Stimulated activated CD8-positive, alpha-beta memory T cell treated with anti-CD3 and anti-CD28 coated beads, Interleukin-12 subunit alpha, Interleukin-12 subunit beta, amount 100 ng/mL, for 24 hours (primary cell): ENCODE results near the gene EPB41L4B.

Source experiments
- DNase-seq: peaks from one replicate; pipeline ENCODE4 v3.0.0-alpha.2; 2020; ENCODE audit errors: extremely low read depth

Gene EPB41L4B

GRCh38 chr9:109270441-109270840, 50.4 kb downstream of the EPB41L4B start:
- no peak for DNase-seq

GRCh38 chr9:109269839-109270238, 51.0 kb downstream of the EPB41L4B start:
- no peak for DNase-seq

- DNase-seq = no peak
These were observed 51.8 kb downstream of the EPB41L4B start for GRCh38 chr9:109269081-109269480.

GRCh38 chr9:109267555-109267954, 53.3 kb downstream of the EPB41L4B start:
- no peak for DNase-seq

- DNase-seq = no peak
These were observed 55.8 kb downstream of the EPB41L4B start for GRCh38 chr9:109264877-109265587.

GRCh38 chr9:109263358-109263757, 57.5 kb downstream of the EPB41L4B start:
- no peak for DNase-seq

GRCh38 chr9:109258481-109259302, 62.2 kb downstream of the EPB41L4B start:
- DNase-seq = no peak

GRCh38 chr9:109256336-109256735, 64.5 kb downstream of the EPB41L4B start:
- no peak for DNase-seq

- no peak for DNase-seq
These were observed 65.5 kb downstream of the EPB41L4B start for GRCh38 chr9:109255394-109255793.

- no peak for DNase-seq
These were observed 66.5 kb downstream of the EPB41L4B start for GRCh38 chr9:109254317-109254716.

- no peak for DNase-seq
These were observed 67.1 kb downstream of the EPB41L4B start for GRCh38 chr9:109253637-109254284.

GRCh38 chr9:109253241-109253636, 67.6 kb downstream of the EPB41L4B start:
- no peak for DNase-seq

- no peak for DNase-seq
These were observed 68.6 kb downstream of the EPB41L4B start for GRCh38 chr9:109252291-109252690.

GRCh38 chr9:109251776-109252106, 69.1 kb downstream of the EPB41L4B start:
- DNase-seq = no peak

- no peak for DNase-seq
These were observed 69.6 kb downstream of the EPB41L4B start for GRCh38 chr9:109251080-109251775.

- DNase-seq = no peak
These were observed 70.1 kb downstream of the EPB41L4B start for GRCh38 chr9:109250771-109251079.

- no peak for DNase-seq
These were observed 70.5 kb downstream of the EPB41L4B start for GRCh38 chr9:109250311-109250741.

- DNase-seq = no peak
These were observed 71.2 kb downstream of the EPB41L4B start for GRCh38 chr9:109249615-109250014.

GRCh38 chr9:109248133-109248581, 72.7 kb downstream of the EPB41L4B start:
- no peak for DNase-seq

GRCh38 chr9:109247228-109247627, 73.6 kb downstream of the EPB41L4B start:
- no peak for DNase-seq

GRCh38 chr9:109246533-109246932, 74.3 kb downstream of the EPB41L4B start:
- no peak for DNase-seq

GRCh38 chr9:109245310-109245897, 75.5 kb downstream of the EPB41L4B start:
- no peak for DNase-seq
